ENCODE measurements around the gene BTBD16. TPM values are rescaled to one million over a fixed set of nuclear protein-coding genes. Genes with fewer than 3 reads are reported as not detected.

BTBD16 gene
- total and polyA plus RNA-seq, 2 donors (not counting 1 experiment from before 2014, with no cell fraction given): not detected

GRCh38 chr10:122306744-122307143 lies 35.6 kb downstream of the BTBD16 start:
- Histone ChIP-seq H3K79me2 (ENCODE audit: control insufficient read depth, insufficient read depth, low read length) (no peaks in the 10 kb centered on the region), H3K27ac (ENCODE audit: low read length in 2 of 2) (peak overlapping the region in 1 of 2 donors; percentile 34), H3K9me3 (ENCODE audit: control extremely low read depth in 1 of 3, control insufficient read depth in 2 of 3, insufficient read depth in 1 of 3, low read length in 2 of 3) (no peaks in the 10 kb centered on the region), H2AFZ (ENCODE audit: insufficient read depth, low read depth, low read length, poor library complexity, severe bottlenecking) (no peak overlapping the region), H3K27me3 (replicated peaks in 1 of 4; ENCODE audit: control extremely low read depth in 1 of 4, control insufficient read depth in 3 of 4, insufficient read depth in 4 of 4, low read length in 3 of 4) (peaks cover 0 to 1% (median 0%) of the 10 kb centered on the region in 4 experiments), H3K4me1 (ENCODE audit: control insufficient read depth in 2 of 2, insufficient read depth in 2 of 2, low read length in 2 of 2) (peaks cover 20% of the 10 kb centered on the region in 2 donors), H3K4me2 (replicated peaks; ENCODE audit: low read depth, low read length, poor library complexity, severe bottlenecking) (no peak overlapping the region), H4K20me1 (ENCODE audit: control insufficient read depth, insufficient read depth, low read length, poor library complexity, severe bottlenecking) (no peaks in the 10 kb centered on the region), H3K36me3 (replicated peaks in 1 of 2; ENCODE audit: control extremely low read depth in 1 of 2, control insufficient read depth in 1 of 2, extremely low read depth in 1 of 2, insufficient read depth in 2 of 2, low read length in 1 of 2) (no peaks in the 10 kb centered on the region), H3K9ac (ENCODE audit: low read length) (no peak overlapping the region), H3K4me3 (ENCODE audit: control extremely low read depth in 1 of 5, extremely low read depth in 1 of 5, insufficient read depth in 1 of 5, low read depth in 2 of 5, low read length in 4 of 5) (no peak overlapping the region)
- DNase-seq (no peak), ATAC-seq (ENCODE audit: low read depth) (no peak)
- ChIA-PET POLR2A (no interaction called here), CTCF (interaction anchor here (0.6 to 1.9 kb wide), 4 partner anchors 8 to 347 kb away, joined by 4 to 10 read pairs (median 5); no protein-coding TSS in a partner anchor)
- Mint-ChIP-seq H3K27me3 (peaks cover 8% of the 10 kb centered on the region), H3K4me3 (no peak overlapping the region), H3K4me1 (peaks cover 28% of the 10 kb centered on the region), H3K9me3 (ENCODE audit: insufficient read depth) (peaks cover 9% of the 10 kb centered on the region), H3K27ac (peak overlapping the region; percentile 23)
- intact Hi-C loops (cut with micrococcal nuclease): no loop called here
- TF ChIP-seq CTCF (IDR thresholded peaks at IDR 0.05) (no peak), EZH2 (IDR thresholded peaks at IDR 0.05; ENCODE audit: borderline replicate concordance, insufficient read depth, low read depth, low read length, poor library complexity, severe bottlenecking) (no peak)
- WGBS (ENCODE audit: insufficient coverage): 89% methylated on average over 3 of the region's 3 CpGs

- no peak overlapping the region for H3K4me3 ChIP-seq (ENCODE audit: control extremely low read depth in 1 of 5, extremely low read depth in 1 of 5, insufficient read depth in 1 of 5, low read depth in 2 of 5, low read length in 4 of 5)
- no peak for TF ChIP-seq EZH2 (IDR thresholded peaks at IDR 0.05; ENCODE audit: borderline replicate concordance, insufficient read depth, low read depth, low read length, poor library complexity, severe bottlenecking)
- no peak for TF ChIP-seq CTCF (IDR thresholded peaks at IDR 0.05)
- Mint-ChIP-seq H3K9me3 (ENCODE audit: insufficient read depth) (peaks cover 9% of the 10 kb centered on the region), H3K4me1 (peaks cover 28% of the 10 kb centered on the region), H3K4me3 (peak overlapping the region; percentile 60), H3K27ac (peak overlapping the region; percentile 83), H3K27me3 (peaks cover 15% of the 10 kb centered on the region)
- CTCF ChIA-PET: interaction anchor here (1.2 to 5.5 kb wide), 2 partner anchors 9 to 36 kb away, joined by 4 to 22 read pairs; no protein-coding TSS in a partner anchor
- peak overlapping the region in 1 of 2 donors; percentile 6 for H3K27ac ChIP-seq (ENCODE audit: low read length in 2 of 2)
- POLR2A ChIA-PET: interaction anchor here (0.6 kb wide), 1 partner anchor 30 kb away, joined by 3 read pairs; no protein-coding TSS in a partner anchor
- no peaks in the 10 kb centered on the region for H3K9me3 ChIP-seq (ENCODE audit: control extremely low read depth in 1 of 3, control insufficient read depth in 2 of 3, insufficient read depth in 1 of 3, low read length in 2 of 3)
- 41% methylated on average over 7 of the region's 13 CpGs for WGBS (ENCODE audit: insufficient coverage)
- peak; percentile 58 for ATAC-seq (ENCODE audit: low read depth)
- peaks cover 0 to 3% (median 0%) of the 10 kb centered on the region in 4 experiments for H3K27me3 ChIP-seq (replicated peaks in 1 of 4; ENCODE audit: control extremely low read depth in 1 of 4, control insufficient read depth in 3 of 4, insufficient read depth in 4 of 4, low read length in 3 of 4)
- H3K4me1 ChIP-seq (ENCODE audit: control insufficient read depth in 2 of 2, insufficient read depth in 2 of 2, low read length in 2 of 2): peaks cover 20% of the 10 kb centered on the region in 2 donors
- DNase-seq: peak; percentile 56
- no peak overlapping the region for H3K9ac ChIP-seq (ENCODE audit: low read length)
- peak overlapping the region; percentile 10 for H3K4me2 ChIP-seq (replicated peaks; ENCODE audit: low read depth, low read length, poor library complexity, severe bottlenecking)
- no peaks in the 10 kb centered on the region for H3K79me2 ChIP-seq (ENCODE audit: control insufficient read depth, insufficient read depth, low read length)
- H3K36me3 ChIP-seq (replicated peaks in 1 of 2; ENCODE audit: control extremely low read depth in 1 of 2, control insufficient read depth in 1 of 2, extremely low read depth in 1 of 2, insufficient read depth in 2 of 2, low read length in 1 of 2): no peaks in the 10 kb centered on the region
- intact Hi-C loops (cut with micrococcal nuclease): no loop called here
- no peaks in the 10 kb centered on the region for H4K20me1 ChIP-seq (ENCODE audit: control insufficient read depth, insufficient read depth, low read length, poor library complexity, severe bottlenecking)
- peak overlapping the region; percentile 29 for H2AFZ ChIP-seq (ENCODE audit: insufficient read depth, low read depth, low read length, poor library complexity, severe bottlenecking)
Observed at GRCh38 chr10:122307669-122308416, 36.7 kb downstream of the BTBD16 start.

All from B cell (primary cell).